ENCODE results near the gene PTGFRN.
"Not testable (repeated sequence)": the region's sequence is repeated elsewhere in the genome, so short reads cannot be mapped to it uniquely, and the experiment has no call there.

PTGFRN gene

GRCh38 chr1:116916533-116917445 lies 7.1 kb downstream of the PTGFRN start:
- no peak for DNase-seq

- DNase-seq: no peak
Measured at GRCh38 chr1:116918714-116919357, 9.1 kb downstream of the PTGFRN start.

- DNase-seq: no peak
Measured at GRCh38 chr1:116919802-116920201, 10.1 kb downstream of the PTGFRN start.

GRCh38 chr1:116920211-116920610 lies 10.5 kb downstream of the PTGFRN start:
- DNase-seq: no peak

- no peak for DNase-seq
Measured at GRCh38 chr1:116921301-116921885, 11.7 kb downstream of the PTGFRN start.

- no peak for DNase-seq
Measured at GRCh38 chr1:116921937-116922336, 12.2 kb downstream of the PTGFRN start.

GRCh38 chr1:116923421-116923820 lies 13.7 kb downstream of the PTGFRN start:
- DNase-seq: no peak

GRCh38 chr1:116927049-116927798 lies 17.5 kb downstream of the PTGFRN start:
- no peak for DNase-seq

- no peak for DNase-seq
Measured at GRCh38 chr1:116929961-116930592, 20.4 kb downstream of the PTGFRN start.

- no peak for DNase-seq
Measured at GRCh38 chr1:116931016-116931918, 21.6 kb downstream of the PTGFRN start.

GRCh38 chr1:116933606-116934515 lies 24.1 kb downstream of the PTGFRN start:
- no peak for DNase-seq

- no peak for DNase-seq
Measured at GRCh38 chr1:116934586-116935207, 25.0 kb downstream of the PTGFRN start.

GRCh38 chr1:116938216-116938615 lies 28.5 kb downstream of the PTGFRN start:
- no peak for DNase-seq

- not testable (repeated sequence) for DNase-seq
Measured at GRCh38 chr1:116939780-116940543, 30.2 kb downstream of the PTGFRN start.

GRCh38 chr1:116940814-116941599 lies 31.3 kb downstream of the PTGFRN start:
- no peak for DNase-seq

- no peak for DNase-seq
Measured at GRCh38 chr1:116941670-116942069, 32.0 kb downstream of the PTGFRN start.

GRCh38 chr1:116942344-116942743 lies 32.6 kb downstream of the PTGFRN start:
- no peak for DNase-seq

- no peak for DNase-seq
Measured at GRCh38 chr1:116943438-116943837, 33.7 kb downstream of the PTGFRN start.
